ENCODE measurements around the gene IVL.

IVL gene

GRCh38 chr1:152879559-152880198 lies 28.7 kb upstream of the IVL start:
- Histone ChIP-seq H3K9ac (ENCODE audit: low read length) (no peak overlapping the region), H3K4me3 (ENCODE audit: low read length) (no peak overlapping the region), H3K9me3 (ENCODE audit: insufficient read depth, low read length) (no peaks in the 10 kb centered on the region), H3K36me3 (replicated peaks; ENCODE audit: low read depth, low read length) (no peaks in the 10 kb centered on the region), H3K27me3 (ENCODE audit: low read depth, low read length) (peaks cover 34% of the 10 kb centered on the region), H3K4me2 (ENCODE audit: low read length) (no peak overlapping the region), H2AFZ (ENCODE audit: low read depth, low read length) (no peak overlapping the region), H3K79me2 (ENCODE audit: low read length) (no peaks in the 10 kb centered on the region), H4K20me1 (ENCODE audit: insufficient read depth, low read length) (no peaks in the 10 kb centered on the region), H3K27ac (ENCODE audit: low read length) (no peak overlapping the region), H3K4me1 (ENCODE audit: low read length) (peaks cover 9% of the 10 kb centered on the region)
- TF ChIP-seq, protein P1, sequence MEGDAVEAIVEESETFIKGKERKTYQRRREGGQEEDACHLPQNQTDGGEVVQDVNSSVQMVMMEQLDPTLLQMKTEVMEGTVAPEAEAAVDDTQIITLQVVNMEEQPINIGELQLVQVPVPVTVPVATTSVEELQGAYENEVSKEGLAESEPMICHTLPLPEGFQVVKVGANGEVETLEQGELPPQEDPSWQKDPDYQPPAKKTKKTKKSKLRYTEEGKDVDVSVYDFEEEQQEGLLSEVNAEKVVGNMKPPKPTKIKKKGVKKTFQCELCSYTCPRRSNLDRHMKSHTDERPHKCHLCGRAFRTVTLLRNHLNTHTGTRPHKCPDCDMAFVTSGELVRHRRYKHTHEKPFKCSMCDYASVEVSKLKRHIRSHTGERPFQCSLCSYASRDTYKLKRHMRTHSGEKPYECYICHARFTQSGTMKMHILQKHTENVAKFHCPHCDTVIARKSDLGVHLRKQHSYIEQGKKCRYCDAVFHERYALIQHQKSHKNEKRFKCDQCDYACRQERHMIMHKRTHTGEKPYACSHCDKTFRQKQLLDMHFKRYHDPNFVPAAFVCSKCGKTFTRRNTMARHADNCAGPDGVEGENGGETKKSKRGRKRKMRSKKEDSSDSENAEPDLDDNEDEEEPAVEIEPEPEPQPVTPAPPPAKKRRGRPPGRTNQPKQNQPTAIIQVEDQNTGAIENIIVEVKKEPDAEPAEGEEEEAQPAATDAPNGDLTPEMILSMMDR (IDR thresholded peaks at IDR 0.05; ENCODE audit: low read depth, low read length), result no peak
- no peak for TF ChIP-seq EZH2phosphoT487 (IDR thresholded peaks at IDR 0.05; ENCODE audit: low read depth)

- Histone ChIP-seq H3K9me3 (ENCODE audit: insufficient read depth, low read length) (no peaks in the 10 kb centered on the region), H3K79me2 (ENCODE audit: low read length) (no peaks in the 10 kb centered on the region), H3K27ac (ENCODE audit: low read length) (no peak overlapping the region), H3K4me1 (ENCODE audit: low read length) (peaks cover 9% of the 10 kb centered on the region), H3K27me3 (ENCODE audit: low read depth, low read length) (peaks cover 32% of the 10 kb centered on the region), H2AFZ (ENCODE audit: low read depth, low read length) (no peak overlapping the region), H3K4me2 (ENCODE audit: low read length) (no peak overlapping the region), H3K9ac (ENCODE audit: low read length) (no peak overlapping the region), H4K20me1 (ENCODE audit: insufficient read depth, low read length) (no peaks in the 10 kb centered on the region), H3K4me3 (ENCODE audit: low read length) (no peak overlapping the region), H3K36me3 (replicated peaks; ENCODE audit: low read depth, low read length) (no peaks in the 10 kb centered on the region)
- TF ChIP-seq, protein P1 (IDR thresholded peaks at IDR 0.05; ENCODE audit: low read depth, low read length), result no peak
- no peak for TF ChIP-seq EZH2phosphoT487 (IDR thresholded peaks at IDR 0.05; ENCODE audit: low read depth)
Measured at GRCh38 chr1:152880316-152880715, 28.0 kb upstream of the IVL start.

DNA sequence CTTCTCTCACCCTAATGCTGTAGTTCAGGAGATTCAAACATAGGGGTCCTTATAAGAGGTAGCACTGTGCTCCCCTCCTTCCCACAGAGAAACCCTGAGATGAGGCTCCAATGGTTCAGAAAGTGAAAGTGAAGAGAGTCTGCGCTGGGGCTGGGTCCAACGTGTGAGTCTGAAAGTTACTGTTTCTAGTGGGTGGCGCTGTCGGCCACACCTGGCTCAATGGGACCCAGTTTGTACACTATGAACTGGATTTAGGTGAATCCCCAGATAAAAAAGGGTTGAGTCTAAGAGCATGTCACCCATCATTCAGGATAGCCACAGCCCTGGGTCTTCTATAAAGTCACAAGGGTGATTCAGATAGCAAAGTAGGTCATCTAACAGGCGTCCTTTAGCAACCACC lies 27.4 kb upstream of the IVL start:
- Histone ChIP-seq H2AFZ (ENCODE audit: low read depth, low read length) (no peak overlapping the region), H3K36me3 (replicated peaks; ENCODE audit: low read depth, low read length) (no peaks in the 10 kb centered on the region), H3K4me2 (ENCODE audit: low read length) (no peak overlapping the region), H3K9me3 (ENCODE audit: insufficient read depth, low read length) (no peaks in the 10 kb centered on the region), H3K4me1 (ENCODE audit: low read length) (peaks cover 9% of the 10 kb centered on the region), H3K79me2 (ENCODE audit: low read length) (no peaks in the 10 kb centered on the region), H3K27me3 (ENCODE audit: low read depth, low read length) (peaks cover 31% of the 10 kb centered on the region), H3K4me3 (ENCODE audit: low read length) (no peak overlapping the region), H3K9ac (ENCODE audit: low read length) (no peak overlapping the region), H3K27ac (ENCODE audit: low read length) (no peak overlapping the region), H4K20me1 (ENCODE audit: insufficient read depth, low read length) (no peaks in the 10 kb centered on the region)
- TF ChIP-seq, protein P1 (IDR thresholded peaks at IDR 0.05; ENCODE audit: low read depth, low read length), result no peak
- no peak for TF ChIP-seq EZH2phosphoT487 (IDR thresholded peaks at IDR 0.05; ENCODE audit: low read depth)

GRCh38 chr1:152884085-152884484 lies 24.3 kb upstream of the IVL start:
- H2AFZ ChIP-seq (ENCODE audit: low read depth, low read length), result no peak overlapping the region
- no peak for TF ChIP-seq EZH2phosphoT487 (IDR thresholded peaks at IDR 0.05; ENCODE audit: low read depth)
- TF ChIP-seq, protein P1 (IDR thresholded peaks at IDR 0.05; ENCODE audit: low read depth, low read length), result no peak
- no peaks in the 10 kb centered on the region for H3K79me2 ChIP-seq (ENCODE audit: low read length)
- H3K27ac ChIP-seq (ENCODE audit: low read length), result no peak overlapping the region
- no peaks in the 10 kb centered on the region for H3K9me3 ChIP-seq (ENCODE audit: insufficient read depth, low read length)
- no peaks in the 10 kb centered on the region for H4K20me1 ChIP-seq (ENCODE audit: insufficient read depth, low read length)
- H3K4me2 ChIP-seq (ENCODE audit: low read length), result no peak overlapping the region
- H3K9ac ChIP-seq (ENCODE audit: low read length), result no peak overlapping the region
- H3K27me3 ChIP-seq (ENCODE audit: low read depth, low read length), result peaks cover 35% of the 10 kb centered on the region
- H3K4me3 ChIP-seq (ENCODE audit: low read length), result no peak overlapping the region
- H3K4me1 ChIP-seq (ENCODE audit: low read length), result peaks cover 9% of the 10 kb centered on the region
- no peaks in the 10 kb centered on the region for H3K36me3 ChIP-seq (replicated peaks; ENCODE audit: low read depth, low read length)

All from OCI-LY3 (cell line).